GM19239 (cell line): Measurements from ENCODE around the gene METAP1D.

ENCODE experiments used
- DNase-seq: peaks from one replicate; pipeline ENCODE4 v3.0.0; 2011; ENCODE audit warnings: low spot score; ENCODE audit not compliant: insufficient read length
- FAIRE-seq: peaks from 2 replicates; lab custom pipeline; 2011; peaks lifted over from hg19 to GRCh38; lab: Jason Lieb, UNC

METAP1D gene

DNA sequence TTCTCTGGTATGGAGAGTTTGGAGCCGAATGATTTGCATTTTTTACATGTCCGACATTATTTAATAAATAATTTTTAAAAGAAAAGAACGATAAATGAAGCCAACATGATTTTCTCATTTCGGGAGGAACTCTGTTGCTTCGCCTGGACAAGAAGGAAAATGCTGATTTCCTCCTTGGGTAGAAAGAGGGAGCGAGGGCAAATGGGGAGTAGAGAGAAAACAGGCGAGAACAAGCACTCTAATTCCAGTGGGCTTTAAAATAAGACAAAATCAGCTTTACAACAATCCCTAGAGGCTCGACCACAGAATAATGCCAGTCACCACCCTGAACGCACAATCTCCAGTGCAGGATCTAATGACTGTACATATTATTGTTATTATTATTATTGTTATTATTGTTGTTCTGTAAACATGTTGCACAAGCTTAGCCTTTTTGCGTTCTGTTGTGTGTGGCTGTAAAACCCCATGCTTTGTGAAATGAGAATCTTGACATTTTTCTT, 89.3 kb downstream of the METAP1D start:
- no peak for DNase-seq
- FAIRE-seq, result no peak

DNA sequence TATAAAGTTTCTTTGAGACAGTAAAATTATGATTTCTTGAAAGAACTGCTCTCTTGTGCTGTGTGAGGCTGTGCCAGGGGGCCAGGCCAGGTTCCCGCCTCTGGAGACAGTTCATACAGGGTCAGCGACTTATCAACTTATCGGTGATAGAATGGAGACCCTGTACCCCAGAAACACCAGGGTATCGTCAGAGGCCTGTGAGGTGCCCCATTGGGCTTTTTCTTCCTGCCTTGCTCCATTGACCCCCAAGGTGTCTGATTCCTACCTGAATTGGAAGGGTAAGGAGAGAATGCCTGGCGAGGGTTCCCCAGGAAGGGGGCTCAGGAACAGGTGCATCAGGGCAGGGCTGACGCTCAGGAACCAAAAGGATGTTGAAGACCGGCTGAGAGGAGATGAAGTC, 89.9 kb downstream of the METAP1D start:
- FAIRE-seq (no peak), DNase-seq (no peak)

DNA sequence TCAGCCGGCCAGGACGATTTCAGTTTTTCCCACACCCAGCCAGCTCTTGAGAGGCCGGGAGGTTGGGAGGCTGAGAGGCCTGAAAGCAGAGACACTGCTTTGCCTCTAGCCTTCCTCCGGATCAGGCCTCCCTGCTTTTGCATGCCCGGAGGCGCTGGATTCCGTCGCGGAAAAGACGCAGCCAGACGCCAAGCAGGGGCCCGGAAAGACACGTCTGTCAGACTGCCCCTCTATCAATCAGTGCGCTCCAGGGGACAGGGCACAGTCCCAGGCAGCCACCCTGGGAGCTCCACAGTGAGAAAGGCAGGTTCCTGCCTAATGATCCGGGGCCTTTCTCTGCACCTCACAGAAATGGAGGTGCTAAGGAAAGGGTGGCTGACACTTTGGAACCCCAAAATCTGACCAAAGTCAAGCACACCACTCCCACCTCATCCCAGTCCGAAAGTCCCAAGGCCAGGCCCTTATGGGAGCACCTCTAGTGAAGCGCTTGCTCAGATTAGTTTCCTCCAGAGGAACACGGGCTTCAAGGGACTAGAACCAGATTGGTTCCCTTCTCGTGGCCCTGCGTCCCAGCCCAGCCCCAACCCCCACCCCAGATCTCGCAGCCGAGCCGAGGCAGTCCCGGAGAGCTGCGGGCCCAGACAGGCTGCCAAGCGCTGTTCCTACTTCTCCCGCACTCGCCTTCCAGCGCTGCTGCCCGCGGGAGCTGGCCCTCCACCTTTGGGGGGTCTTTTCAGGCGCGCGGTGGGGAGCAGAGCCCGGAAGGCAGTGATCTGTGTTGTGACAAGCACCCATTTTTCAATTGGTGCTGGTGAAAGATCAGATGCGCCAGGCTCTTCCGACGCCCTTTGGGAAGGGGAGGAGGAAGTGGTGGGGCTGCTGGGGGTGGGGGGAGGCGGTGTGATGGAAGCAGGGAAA, 90.5 kb downstream of the METAP1D start:
- FAIRE-seq (no peak), DNase-seq (no peak)

DNA sequence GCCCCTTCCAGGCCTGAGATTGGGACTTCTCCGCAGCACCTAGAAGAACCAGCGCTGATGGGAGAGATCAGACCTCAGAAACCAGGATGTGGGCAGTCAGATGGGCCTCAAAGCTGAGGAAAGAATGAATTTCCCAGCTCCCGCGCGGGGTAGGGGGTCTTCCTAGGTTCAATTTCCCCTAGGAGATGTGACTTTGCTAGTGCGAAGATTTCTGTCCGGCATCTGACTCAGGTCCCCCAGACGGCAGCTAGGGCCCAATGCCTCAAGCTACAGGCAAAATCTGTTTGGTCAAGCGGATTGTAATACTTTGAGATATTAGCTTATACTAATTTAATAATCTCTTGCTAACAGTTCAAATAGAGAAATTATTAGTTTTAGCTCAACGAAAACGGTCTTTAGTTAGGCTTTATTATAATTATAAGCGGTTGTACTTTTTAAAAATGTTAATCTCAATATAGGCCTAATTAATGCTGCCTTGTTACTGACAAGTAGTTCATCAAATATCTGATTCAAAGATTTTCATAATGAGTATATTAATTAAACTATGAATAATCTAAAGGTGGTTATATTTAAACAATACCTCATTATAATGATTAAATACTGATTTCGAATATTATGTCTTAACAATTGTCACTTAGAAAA, 91.4 kb downstream of the METAP1D start:
- FAIRE-seq, result no peak

DNA sequence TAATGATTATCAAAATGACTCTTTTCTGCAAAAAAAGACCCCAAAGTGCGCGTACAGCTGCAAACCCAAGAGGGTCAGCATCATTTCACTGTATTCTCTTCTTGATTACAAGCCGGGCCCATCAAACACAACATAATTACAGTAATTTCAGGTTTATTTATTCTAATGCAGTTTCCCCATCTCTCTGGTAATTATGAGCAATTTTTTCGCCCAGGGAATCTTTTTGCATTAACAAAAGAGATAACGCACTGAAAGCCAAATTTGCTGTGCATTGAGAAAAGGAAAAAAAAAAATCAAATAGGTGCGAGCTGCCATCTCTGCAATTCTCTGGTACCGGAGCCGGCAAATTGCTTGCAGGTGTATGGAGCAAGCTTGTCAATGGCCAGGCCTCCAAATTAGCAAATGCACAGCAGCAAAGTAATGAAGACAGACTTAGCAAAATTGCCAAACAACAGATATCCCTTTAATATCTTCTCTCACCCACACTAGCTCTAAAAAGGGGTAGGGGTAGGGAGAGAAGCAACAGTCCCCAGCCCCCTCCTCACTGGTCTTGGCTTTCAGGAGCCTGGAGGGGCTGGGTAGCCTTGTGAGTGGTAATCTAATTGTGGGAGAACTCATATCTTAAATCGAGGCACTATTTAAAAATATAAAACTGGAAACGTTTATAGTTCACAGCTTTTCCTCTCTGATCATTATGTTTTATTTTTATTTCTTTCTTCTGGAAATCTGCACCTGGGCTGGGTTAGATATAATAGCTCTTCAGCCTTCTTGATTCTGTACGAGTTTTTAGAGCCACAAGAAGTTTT, 92.2 kb downstream of the METAP1D start:
- FAIRE-seq (peak; percentile 8), DNase-seq (no peak)

More for the DNA sequence above, 91.4 kb downstream of the METAP1D start:
- no peak for DNase-seq

DNA sequence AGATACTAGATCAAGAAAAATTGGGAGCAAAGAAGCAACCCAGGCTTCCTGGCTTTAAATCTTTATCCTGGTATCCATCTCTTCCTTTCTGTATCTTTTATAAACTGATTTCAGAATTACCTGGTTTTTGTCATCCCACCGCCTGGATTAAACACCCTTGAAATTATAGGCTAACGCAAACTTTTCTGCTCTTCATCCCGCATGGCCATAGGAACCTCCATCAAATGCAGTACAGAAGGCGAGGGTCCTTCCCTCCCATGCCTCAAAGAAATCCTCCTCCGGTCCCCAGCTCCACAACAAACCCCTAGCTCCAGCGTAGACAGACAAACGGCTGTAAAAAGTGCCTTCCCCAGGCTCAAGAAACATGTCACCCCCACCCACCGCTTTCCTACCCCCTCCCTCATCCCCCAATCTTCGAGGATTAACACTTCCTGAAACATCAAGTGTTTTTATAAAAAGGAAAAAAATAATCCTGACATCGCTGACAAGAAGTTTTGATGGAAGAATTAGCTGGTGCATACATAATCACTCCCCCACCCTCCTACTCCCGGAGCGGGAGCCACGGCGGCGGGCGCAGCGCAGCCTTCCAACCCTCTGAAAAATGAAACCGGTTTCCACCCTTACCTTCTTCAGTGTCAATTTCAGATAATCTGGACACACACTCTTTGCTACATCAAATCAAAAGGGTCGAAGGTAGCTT, 93.1 kb downstream of the METAP1D start:
- DNase-seq (no peak), FAIRE-seq (no peak)

DNA sequence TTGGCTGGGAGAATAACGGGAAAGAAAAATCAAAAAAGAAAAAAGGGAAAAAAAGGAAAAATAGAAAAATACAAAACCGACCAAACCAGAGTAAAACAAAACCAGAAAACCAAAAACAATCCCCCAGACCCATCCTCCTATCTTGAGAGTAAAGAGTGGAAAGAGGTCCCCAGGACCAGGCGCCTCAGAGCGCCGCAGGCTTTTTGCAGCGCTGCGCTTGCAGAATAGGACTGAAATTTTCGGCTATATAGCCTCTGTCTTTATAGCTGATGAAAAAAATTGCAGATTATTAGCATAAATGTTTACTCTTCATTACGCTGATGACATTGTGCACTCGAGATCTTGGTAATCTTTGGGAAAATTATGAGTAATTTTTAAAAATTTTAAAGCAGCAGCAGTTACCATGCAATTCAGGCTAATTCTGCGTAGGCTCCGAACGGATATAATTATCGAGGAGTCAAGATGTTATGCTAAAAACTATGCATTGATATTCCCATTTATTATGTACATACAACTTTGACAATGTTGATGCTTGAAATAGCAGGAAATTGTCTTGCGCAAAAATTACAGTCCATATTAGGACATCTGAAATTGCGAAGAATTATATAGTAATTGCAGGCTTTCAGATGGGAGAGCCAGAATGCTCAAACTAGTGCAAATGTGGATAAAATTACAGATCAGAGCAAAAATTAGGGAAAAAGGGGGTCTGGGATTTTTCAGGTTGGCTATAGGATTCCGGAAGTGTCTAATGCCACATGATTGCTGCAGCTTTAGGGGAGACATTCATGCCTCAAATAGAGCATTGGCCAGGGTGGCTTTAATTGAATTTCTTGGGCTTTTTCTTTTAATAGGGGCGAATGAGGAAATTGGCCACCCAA, 93.9 kb downstream of the METAP1D start:
- FAIRE-seq (no peak), DNase-seq (no peak)

DNA sequence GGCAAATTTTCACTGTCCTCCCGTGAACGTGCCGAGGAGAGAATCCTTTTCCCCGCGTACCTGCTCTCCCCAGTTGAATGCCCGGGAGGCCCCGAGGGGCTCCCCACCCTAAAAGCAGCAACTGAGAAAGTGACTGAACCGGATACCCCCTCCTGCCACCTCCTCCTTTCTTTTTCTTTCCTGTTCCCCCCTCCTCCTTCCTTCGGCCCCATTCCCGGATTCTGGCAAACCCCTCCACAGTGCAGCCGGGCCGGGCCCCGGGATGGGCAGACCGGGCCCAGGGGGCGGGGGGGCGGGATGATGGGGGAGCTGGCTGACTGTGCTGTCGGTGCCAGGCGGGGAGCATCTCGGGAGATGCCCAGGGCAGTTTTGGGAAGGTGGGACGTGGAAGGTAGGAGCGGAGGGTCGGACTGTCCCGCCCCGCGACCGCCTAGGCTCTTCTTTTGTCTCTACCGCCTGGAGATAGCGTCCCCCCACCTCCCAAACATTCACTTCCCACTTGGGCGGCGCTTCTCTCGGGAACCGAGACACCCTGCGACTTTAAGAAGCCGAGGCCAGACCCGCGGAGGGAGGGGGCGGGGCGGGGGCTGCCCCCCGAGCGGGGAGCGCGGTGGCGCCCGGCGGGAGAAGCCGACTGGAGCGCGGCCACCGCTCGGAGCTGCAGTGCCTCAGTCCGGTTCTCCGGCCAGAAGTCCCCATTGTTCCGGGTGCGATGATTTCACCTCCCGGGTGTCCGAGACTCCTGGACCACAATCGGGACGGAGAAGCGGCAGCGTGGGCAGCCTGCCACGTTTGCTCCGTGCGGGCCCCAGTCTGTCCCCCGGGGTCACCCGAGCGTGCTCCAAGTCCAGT, 94.8 kb downstream of the METAP1D start:
- FAIRE-seq (no peak), DNase-seq (no peak)

DNA sequence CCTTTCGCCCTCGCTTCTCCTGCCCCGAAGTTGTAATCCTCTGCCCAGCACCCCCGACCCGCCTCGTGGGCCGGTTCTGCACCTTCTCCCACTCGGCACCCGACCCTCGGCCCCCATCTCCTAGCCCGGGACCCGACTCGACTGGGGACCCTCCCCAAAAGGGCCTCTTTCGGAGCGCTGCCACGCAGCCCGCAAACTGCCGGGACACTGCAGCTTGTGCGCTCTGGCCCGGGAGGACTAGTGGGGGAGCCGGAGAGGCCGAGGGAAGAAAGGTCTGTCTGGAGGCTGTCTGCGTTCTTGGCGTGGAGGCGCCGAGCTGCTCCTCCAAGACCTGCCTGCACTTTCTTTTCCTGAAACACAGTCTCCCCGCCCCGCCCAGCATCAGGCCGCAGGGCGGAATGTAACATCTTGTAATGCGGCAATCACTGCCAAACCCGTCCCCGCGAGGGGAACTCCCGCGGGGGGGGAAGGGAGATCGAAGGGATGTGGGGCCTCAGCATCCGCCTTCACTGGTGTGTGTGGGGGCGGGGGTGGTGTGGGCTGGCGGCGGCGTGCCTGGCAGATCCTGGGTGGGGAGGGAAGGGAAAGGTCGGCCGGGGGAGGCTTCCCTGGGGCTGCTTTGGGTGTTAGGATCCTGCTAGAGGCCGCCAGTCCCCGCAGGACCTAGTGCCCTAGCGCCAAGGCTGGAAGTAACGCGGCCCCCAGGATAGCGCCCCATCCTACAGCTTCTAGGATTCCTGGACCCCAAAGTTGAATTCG, 95.6 kb downstream of the METAP1D start:
- DNase-seq, result no peak
- FAIRE-seq, result peak; percentile 23

DNA sequence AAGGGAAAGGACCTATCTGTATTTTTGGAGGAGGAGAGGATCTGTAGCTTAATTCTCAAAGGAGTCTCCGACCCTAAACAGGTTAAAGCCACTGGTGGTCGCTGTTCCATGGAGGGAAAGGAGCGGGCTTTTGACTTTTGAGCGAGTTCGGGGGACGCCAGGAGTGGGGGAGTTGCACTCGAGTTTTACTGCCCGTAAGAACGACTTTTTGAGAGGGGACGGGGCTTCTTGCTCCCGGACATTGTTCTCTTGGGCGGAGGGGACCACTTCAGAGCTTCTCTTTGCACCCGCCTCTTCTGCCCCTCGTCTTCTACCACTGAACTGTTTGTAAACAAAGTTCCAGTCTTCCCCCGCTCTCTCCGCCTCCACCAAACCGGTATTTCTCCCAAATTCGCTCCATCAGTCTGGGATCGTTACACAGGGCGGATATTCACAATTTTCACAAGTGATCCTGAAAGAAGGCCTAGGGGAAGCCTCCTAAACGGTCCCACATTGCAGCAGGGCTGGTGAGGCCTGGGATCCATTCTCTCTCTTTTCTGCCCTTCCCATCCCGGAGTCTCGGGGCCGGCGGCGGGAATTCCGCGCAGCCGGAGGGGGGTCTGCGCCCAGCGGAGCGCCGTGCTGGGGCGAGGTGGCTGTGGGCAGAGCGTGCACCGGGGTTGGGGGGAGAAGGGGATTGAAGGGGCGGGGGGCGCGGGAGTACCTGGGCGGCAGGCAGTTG, 96.3 kb downstream of the METAP1D start:
- FAIRE-seq, result peak; percentile 40
- no peak for DNase-seq

DNA sequence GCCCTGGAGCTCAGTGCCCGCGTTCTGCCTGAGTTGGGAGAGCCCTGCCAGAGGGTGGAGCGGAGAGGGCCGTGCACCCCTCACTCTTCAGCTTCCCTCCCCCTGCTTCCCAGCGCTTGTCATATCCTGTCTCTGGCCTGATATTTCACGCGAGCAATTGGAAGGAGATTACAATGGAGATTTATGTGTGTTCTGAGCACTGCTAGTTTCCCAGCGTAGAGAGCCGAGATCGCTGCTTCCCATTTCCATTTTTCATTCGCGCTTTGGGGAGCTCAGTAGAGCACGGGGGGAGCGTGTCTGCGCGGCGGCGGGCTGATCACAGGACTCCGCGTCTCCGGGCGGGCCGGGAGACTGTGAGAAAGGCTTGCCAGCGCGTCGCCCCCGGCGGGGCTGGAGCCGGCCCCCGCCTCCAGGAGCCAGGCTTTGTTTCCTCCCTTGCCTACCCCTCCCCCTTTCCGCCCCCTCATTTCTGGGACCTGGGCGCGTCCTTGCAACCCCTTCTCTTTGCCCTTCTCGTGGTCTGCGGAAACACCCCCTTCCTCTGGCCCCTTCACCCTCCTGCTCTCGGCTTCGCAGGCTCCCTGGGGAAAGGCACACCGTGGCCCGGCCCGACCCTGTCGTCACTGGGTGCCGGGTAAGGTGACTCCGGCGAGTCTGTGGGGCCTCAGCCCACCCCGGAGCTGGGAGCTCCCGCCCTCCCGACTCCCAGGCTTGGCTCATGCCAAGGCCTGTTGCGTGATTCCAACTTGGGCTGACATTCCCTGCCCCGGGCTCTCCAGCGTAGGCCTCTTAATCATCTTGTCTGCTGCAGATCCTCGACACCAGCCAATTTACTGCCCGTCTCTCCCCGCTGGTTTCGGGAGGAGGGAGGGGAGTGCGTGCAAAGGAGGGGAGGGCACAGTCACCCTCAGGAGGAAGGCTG, 97.1 kb downstream of the METAP1D start:
- DNase-seq (no peak), FAIRE-seq (no peak)

DNA sequence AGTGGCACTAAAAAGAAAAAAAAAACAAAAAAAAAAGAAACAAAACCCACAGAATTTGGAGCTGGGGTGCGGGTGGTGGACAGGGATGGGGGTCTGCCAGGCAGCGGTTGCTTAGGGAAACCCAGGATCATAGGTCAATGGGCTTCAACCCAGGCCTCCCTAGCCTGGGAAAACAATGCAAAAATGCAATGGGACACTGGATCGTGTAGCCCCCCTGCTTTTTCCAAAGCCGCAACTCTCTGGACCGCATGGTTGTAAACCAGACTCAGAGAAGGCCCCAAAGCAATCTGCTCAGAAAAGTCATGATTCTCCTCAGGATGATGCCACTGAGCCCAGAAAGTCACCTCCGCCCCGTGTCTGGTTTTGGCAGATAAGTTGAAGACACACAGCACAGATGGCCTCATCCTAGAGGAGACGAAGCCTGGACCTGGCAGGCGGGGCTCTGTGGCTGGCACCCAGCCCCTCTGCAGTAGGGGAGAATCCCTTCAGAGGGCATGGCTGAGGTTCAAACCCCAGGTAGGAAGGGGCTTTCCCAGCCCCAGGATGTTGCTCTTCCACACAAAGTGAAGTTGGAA, 97.9 kb downstream of the METAP1D start:
- no peak for DNase-seq

DNA sequence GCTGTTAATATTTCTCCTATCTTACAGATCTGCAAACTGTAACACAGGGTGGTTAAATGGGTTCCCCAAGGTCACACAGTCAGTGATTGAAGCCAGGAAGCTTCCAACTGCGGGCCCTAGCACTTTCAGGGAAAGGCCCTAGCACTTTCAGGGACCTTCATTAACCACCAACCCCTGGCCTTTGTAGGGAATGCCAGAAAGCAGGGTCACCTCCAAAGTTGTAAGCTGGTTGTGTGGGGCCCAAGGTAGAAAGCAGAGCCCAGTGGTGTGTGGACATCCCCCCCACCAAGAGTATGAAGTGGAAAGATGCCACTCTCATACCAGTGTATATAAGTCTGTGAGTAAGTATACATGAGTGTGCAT, 98.5 kb downstream of the METAP1D start:
- DNase-seq (no peak), FAIRE-seq (no peak)

More for the DNA sequence above, 97.9 kb downstream of the METAP1D start:
- no peak for FAIRE-seq

DNA sequence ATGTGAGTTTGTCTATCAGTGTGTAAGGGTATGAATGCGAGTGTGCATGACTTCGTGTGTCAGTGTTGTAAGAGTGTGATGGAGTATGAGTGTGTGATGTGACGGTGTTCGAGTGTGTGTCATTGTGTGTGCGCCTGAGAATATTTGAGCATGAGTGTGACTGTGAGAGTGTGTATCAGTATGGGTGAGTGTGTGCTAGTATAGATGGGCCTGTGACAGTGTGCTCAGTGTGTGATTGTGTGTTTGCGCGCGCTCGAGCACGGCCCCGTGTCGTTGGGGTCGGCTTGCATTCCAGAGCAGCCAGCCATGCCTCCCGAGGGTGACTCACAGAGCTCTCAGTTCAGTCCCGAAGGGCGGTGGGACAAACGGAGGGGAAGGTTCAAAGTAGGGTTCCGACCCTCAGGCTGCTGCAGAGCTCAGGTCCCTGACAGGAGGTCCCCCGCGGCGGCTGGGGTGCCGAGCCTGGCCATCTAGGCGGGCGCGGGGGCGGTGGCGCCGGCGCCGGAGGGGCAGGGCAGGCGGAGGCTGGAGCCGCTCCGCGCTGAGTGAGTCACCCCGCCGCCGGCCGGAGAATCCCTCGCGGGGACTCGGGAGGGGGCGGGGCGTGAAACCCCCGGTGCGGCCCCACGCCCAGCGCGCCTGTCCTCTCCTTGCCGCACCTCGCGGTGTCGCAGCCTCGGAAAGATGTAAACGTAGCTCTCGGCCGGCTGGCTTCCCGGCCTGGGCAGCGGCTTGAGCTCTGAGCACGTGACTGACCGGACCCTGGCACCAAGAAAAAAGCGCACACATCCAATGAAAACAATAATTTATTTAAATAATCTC, 99.1 kb downstream of the METAP1D start:
- no peak for FAIRE-seq
- DNase-seq, result no peak
